Measurements from ENCODE around the gene AGAP3.
A peak's percentile ranks its signal among the peaks of the same experiment; 100 is the strongest.

Gene AGAP3

GRCh38 chr7:151051108-151051507 is 35.2 kb upstream of the AGAP3 start:
- WGBS (ENCODE audit: insufficient coverage), result 3% methylated on average over 40 of the region's 50 CpGs
- CTCF ChIA-PET, result interaction anchor here (0.8 to 1.5 kb wide), 5 partner anchors 10 to 62 kb away, joined by 3 to 5 read pairs (median 3); no protein-coding TSS in a partner anchor
- Histone ChIP-seq H3K4me1 (ENCODE audit: control extremely low read depth in 1 of 4, control insufficient read depth in 4 of 4, insufficient read depth in 4 of 4, low read length in 3 of 4) (peaks cover 0 to 44% (median 34%) of the 10 kb centered on the region in 4 experiments), H3K27me3 (replicated peaks in 2 of 5; ENCODE audit: control insufficient read depth in 4 of 5, insufficient read depth in 5 of 5, low read length in 4 of 5) (peaks cover 0 to 13% (median 0%) of the 10 kb centered on the region in 5 experiments), H3K27ac (ENCODE audit: insufficient read depth in 1 of 2, low read depth in 1 of 2, low read length in 2 of 2, poor library complexity in 1 of 2, severe bottlenecking in 2 of 2) (no peak overlapping the region), H3K36me3 (ENCODE audit: control insufficient read depth in 4 of 4, insufficient read depth in 4 of 4, low read length in 3 of 4) (peaks cover 0 to 3% (median 1%) of the 10 kb centered on the region in 4 experiments), H3K4me3 (ENCODE audit: control insufficient read depth in 1 of 7, extremely low read depth in 1 of 7, insufficient read depth in 4 of 7, low read depth in 2 of 7, low read length in 6 of 7) (no peak overlapping the region), H3K9me3 (ENCODE audit: control extremely low read depth in 1 of 5, control insufficient read depth in 4 of 5, insufficient read depth in 2 of 5, low read depth in 1 of 5, low read length in 4 of 5) (no peaks in the 10 kb centered on the region)
- DNase-seq, result peak; percentile 87 to 93 (median 93)
- POLR2A ChIA-PET, result no interaction called here

DNA sequence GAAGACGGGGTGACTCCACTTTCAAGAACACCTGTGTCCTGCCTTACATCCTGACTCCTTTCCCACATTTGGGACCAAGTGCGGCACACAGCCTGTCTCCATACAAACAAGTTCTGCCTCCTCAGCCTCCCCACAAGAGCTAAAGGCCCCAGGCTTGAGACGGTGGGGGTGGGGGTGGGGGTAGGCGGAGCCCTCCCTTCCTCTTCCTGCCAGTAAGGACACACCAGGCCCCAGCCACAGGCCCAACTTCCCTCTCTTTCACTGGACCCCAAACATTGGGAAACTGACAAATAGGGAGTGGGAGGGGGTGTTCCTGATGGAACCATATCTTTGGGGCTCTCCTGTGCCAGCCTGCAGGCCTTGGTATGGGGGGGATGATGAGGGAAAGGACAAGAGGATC is 33.2 kb upstream of the AGAP3 start:
- no peaks in the 10 kb centered on the region for H3K9me3 ChIP-seq (ENCODE audit: control extremely low read depth in 1 of 5, control insufficient read depth in 4 of 5, insufficient read depth in 2 of 5, low read depth in 1 of 5, low read length in 4 of 5)
- H3K27ac ChIP-seq (ENCODE audit: insufficient read depth in 1 of 2, low read depth in 1 of 2, low read length in 2 of 2, poor library complexity in 1 of 2, severe bottlenecking in 2 of 2), result no peak overlapping the region
- 80% methylated on average over 1 of the region's 4 CpGs for WGBS (ENCODE audit: insufficient coverage)
- POLR2A ChIA-PET, result no interaction called here
- peaks cover 0 to 3% (median 1%) of the 10 kb centered on the region in 4 experiments for H3K36me3 ChIP-seq (ENCODE audit: control insufficient read depth in 4 of 4, insufficient read depth in 4 of 4, low read length in 3 of 4)
- peaks cover 1 to 50% (median 32%) of the 10 kb centered on the region in 4 experiments for H3K4me1 ChIP-seq (ENCODE audit: control extremely low read depth in 1 of 4, control insufficient read depth in 4 of 4, insufficient read depth in 4 of 4, low read length in 3 of 4)
- peaks cover 0 to 13% (median 0%) of the 10 kb centered on the region in 5 experiments for H3K27me3 ChIP-seq (replicated peaks in 2 of 5; ENCODE audit: control insufficient read depth in 4 of 5, insufficient read depth in 5 of 5, low read length in 4 of 5)
- CTCF ChIA-PET, result interaction anchor here (1.0 to 1.2 kb wide), 3 partner anchors 14 to 166 kb away, joined by 3 read pairs; no protein-coding TSS in a partner anchor
- DNase-seq, result peak in 1 of 3 donors; percentile 17
- H3K4me3 ChIP-seq (ENCODE audit: control insufficient read depth in 1 of 7, extremely low read depth in 1 of 7, insufficient read depth in 4 of 7, low read depth in 2 of 7, low read length in 6 of 7), result peak overlapping the region in 1 of 7 experiments; percentile 10

- no peak for DNase-seq
- CTCF ChIA-PET, result no interaction called here
- Histone ChIP-seq H3K27ac (ENCODE audit: insufficient read depth in 1 of 2, low read depth in 1 of 2, low read length in 2 of 2, poor library complexity in 1 of 2, severe bottlenecking in 2 of 2) (no peak overlapping the region), H3K27me3 (replicated peaks in 2 of 5; ENCODE audit: control insufficient read depth in 4 of 5, insufficient read depth in 5 of 5, low read length in 4 of 5) (peaks cover 0 to 13% (median 0%) of the 10 kb centered on the region in 5 experiments), H3K9me3 (ENCODE audit: control extremely low read depth in 1 of 5, control insufficient read depth in 4 of 5, insufficient read depth in 2 of 5, low read depth in 1 of 5, low read length in 4 of 5) (no peaks in the 10 kb centered on the region), H3K4me1 (ENCODE audit: control extremely low read depth in 1 of 4, control insufficient read depth in 4 of 4, insufficient read depth in 4 of 4, low read length in 3 of 4) (peaks cover 3 to 56% (median 38%) of the 10 kb centered on the region in 4 experiments), H3K36me3 (ENCODE audit: control insufficient read depth in 4 of 4, insufficient read depth in 4 of 4, low read length in 3 of 4) (peaks cover 0 to 3% (median 1%) of the 10 kb centered on the region in 4 experiments), H3K4me3 (ENCODE audit: control insufficient read depth in 1 of 7, extremely low read depth in 1 of 7, insufficient read depth in 4 of 7, low read depth in 2 of 7, low read length in 6 of 7) (no peak overlapping the region)
- POLR2A ChIA-PET, result no interaction called here
- WGBS (ENCODE audit: insufficient coverage), result 97% methylated on average over 4 of the region's 8 CpGs
These were observed 32.5 kb upstream of the AGAP3 start for GRCh38 chr7:151053751-151054150.

DNA sequence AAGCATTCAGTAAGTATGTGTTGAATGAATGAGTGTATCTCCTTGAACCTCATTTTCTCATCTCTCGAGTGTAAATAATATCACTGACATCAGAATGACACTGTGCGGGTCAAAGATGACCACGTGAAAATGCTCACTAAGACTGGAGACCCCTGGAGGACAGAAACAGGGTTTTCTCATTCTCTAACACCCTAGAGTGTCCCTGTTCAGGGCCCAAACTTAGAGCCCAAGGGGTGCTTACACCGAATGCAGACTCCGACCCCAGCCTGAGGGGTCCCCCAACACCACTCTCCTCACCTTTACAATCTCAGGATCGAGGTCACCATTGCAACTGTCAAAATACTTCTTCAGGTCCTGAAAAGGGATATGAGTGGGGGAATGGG is 30.0 kb upstream of the AGAP3 start:
- CTCF ChIA-PET, result no interaction called here
- no peaks in the 10 kb centered on the region for H3K9me3 ChIP-seq (ENCODE audit: control extremely low read depth in 1 of 5, control insufficient read depth in 4 of 5, insufficient read depth in 2 of 5, low read depth in 1 of 5, low read length in 4 of 5)
- H3K36me3 ChIP-seq (ENCODE audit: control insufficient read depth in 4 of 4, insufficient read depth in 4 of 4, low read length in 3 of 4), result peaks cover 0 to 3% (median 1%) of the 10 kb centered on the region in 4 experiments
- no peak overlapping the region for H3K27ac ChIP-seq (ENCODE audit: insufficient read depth in 1 of 2, low read depth in 1 of 2, low read length in 2 of 2, poor library complexity in 1 of 2, severe bottlenecking in 2 of 2)
- H3K4me1 ChIP-seq (ENCODE audit: control extremely low read depth in 1 of 4, control insufficient read depth in 4 of 4, insufficient read depth in 4 of 4, low read length in 3 of 4), result peaks cover 5 to 60% (median 49%) of the 10 kb centered on the region in 4 experiments
- peaks cover 0 to 3% (median 0%) of the 10 kb centered on the region in 5 experiments for H3K27me3 ChIP-seq (replicated peaks in 2 of 5; ENCODE audit: control insufficient read depth in 4 of 5, insufficient read depth in 5 of 5, low read length in 4 of 5)
- no peak for DNase-seq
- 100% methylated on average over 3 of the region's 6 CpGs for WGBS (ENCODE audit: insufficient coverage)
- POLR2A ChIA-PET, result no interaction called here
- no peak overlapping the region for H3K4me3 ChIP-seq (ENCODE audit: control insufficient read depth in 1 of 7, extremely low read depth in 1 of 7, insufficient read depth in 4 of 7, low read depth in 2 of 7, low read length in 6 of 7)

GRCh38 chr7:151056666-151057505 is 29.4 kb upstream of the AGAP3 start:
- H3K4me1 ChIP-seq (ENCODE audit: control extremely low read depth in 1 of 4, control insufficient read depth in 4 of 4, insufficient read depth in 4 of 4, low read length in 3 of 4), result peaks cover 5 to 60% (median 46%) of the 10 kb centered on the region in 4 experiments
- no peaks in the 10 kb centered on the region for H3K9me3 ChIP-seq (ENCODE audit: control extremely low read depth in 1 of 5, control insufficient read depth in 4 of 5, insufficient read depth in 2 of 5, low read depth in 1 of 5, low read length in 4 of 5)
- WGBS (ENCODE audit: insufficient coverage), result 68% methylated on average over 25 of the region's 29 CpGs
- peaks cover 0 to 2% (median 0%) of the 10 kb centered on the region in 5 experiments for H3K27me3 ChIP-seq (replicated peaks in 2 of 5; ENCODE audit: control insufficient read depth in 4 of 5, insufficient read depth in 5 of 5, low read length in 4 of 5)
- H3K27ac ChIP-seq (ENCODE audit: insufficient read depth in 1 of 2, low read depth in 1 of 2, low read length in 2 of 2, poor library complexity in 1 of 2, severe bottlenecking in 2 of 2), result peak overlapping the region in 1 of 2 experiments; percentile 90
- peak overlapping the region; percentile 75 to 98 (median 82) for H3K4me3 ChIP-seq (ENCODE audit: control insufficient read depth in 1 of 7, extremely low read depth in 1 of 7, insufficient read depth in 4 of 7, low read depth in 2 of 7, low read length in 6 of 7)
- POLR2A ChIA-PET, result no interaction called here
- CTCF ChIA-PET, result no interaction called here
- no peak for DNase-seq
- peaks cover 0 to 4% (median 3%) of the 10 kb centered on the region in 4 experiments for H3K36me3 ChIP-seq (ENCODE audit: control insufficient read depth in 4 of 4, insufficient read depth in 4 of 4, low read length in 3 of 4)

GRCh38 chr7:151057506-151057988 is 28.7 kb upstream of the AGAP3 start, which contains the start of gene CDK5:
Gene CDK5, minus strand, starts transcription at chr7:151057897. Its CDS starts 49 bp downstream, at chr7:151057848.
- peak within 1 kb of the TSS; percentile 50 to 90 for H3K27ac ChIP-seq (ENCODE audit: insufficient read depth in 1 of 2, low read depth in 1 of 2, low read length in 2 of 2, poor library complexity in 1 of 2, severe bottlenecking in 2 of 2)
- peaks cover 0 to 8% (median 5%) of the 10 kb centered on the region in 4 experiments for H3K36me3 ChIP-seq (ENCODE audit: control insufficient read depth in 4 of 4, insufficient read depth in 4 of 4, low read length in 3 of 4)
- CTCF ChIA-PET, result interaction anchor here (7.2 kb wide), 1 partner anchor 18 kb away, joined by 64 read pairs; no protein-coding TSS in a partner anchor
- H3K4me1 ChIP-seq (ENCODE audit: control extremely low read depth in 1 of 4, control insufficient read depth in 4 of 4, insufficient read depth in 4 of 4, low read length in 3 of 4), result peaks cover 5 to 54% (median 45%) of the 10 kb centered on the region in 4 experiments
- 0% methylated on average over 28 of the region's 30 CpGs for WGBS (ENCODE audit: insufficient coverage)
- peak within 1 kb of the TSS; percentile 75 to 98 (median 82) for H3K4me3 ChIP-seq (ENCODE audit: control insufficient read depth in 1 of 7, extremely low read depth in 1 of 7, insufficient read depth in 4 of 7, low read depth in 2 of 7, low read length in 6 of 7)
- no peaks in the 10 kb centered on the region for H3K27me3 ChIP-seq (replicated peaks in 2 of 5; ENCODE audit: control insufficient read depth in 4 of 5, insufficient read depth in 5 of 5, low read length in 4 of 5)
- POLR2A ChIA-PET, result interaction anchor here (1.1 kb wide), 1 partner anchor 18 kb away, joined by 4 read pairs; no protein-coding TSS in a partner anchor
- H3K9me3 ChIP-seq (ENCODE audit: control extremely low read depth in 1 of 5, control insufficient read depth in 4 of 5, insufficient read depth in 2 of 5, low read depth in 1 of 5, low read length in 4 of 5), result no peaks in the 10 kb centered on the region
- DNase-seq, result no peak
